Memory B cell (primary cell): ENCODE data around the gene SEPTIN8.

Experiments
- ATAC-seq: fragments of 150-1000 bp; cut with Tn5 transposase; 2 replicates; pipeline ENCODE4 v1.10.0; 2021; ENCODE audit warnings: low read depth, mild to moderate bottlenecking, moderate library complexity
- DNase-seq, 2 donors: peaks; one replicate each; pipeline ENCODE4 v3.0.0; 2022; ENCODE audit warnings: low spot score in 2 of 2
- H3K27ac Mint-ChIP-seq: one replicate; pipeline ENCODE4 v1.8.0; 2022; ENCODE audit warnings: mild to moderate bottlenecking, moderate library complexity, mixed read lengths
- H3K27me3 Mint-ChIP-seq: one replicate; pipeline ENCODE4 v1.8.0; 2022; ENCODE audit warnings: mixed read lengths
- H3K36me3 Mint-ChIP-seq: one replicate; pipeline ENCODE4 v1.8.0; 2022; ENCODE audit warnings: mild to moderate bottlenecking, mixed read lengths
- H3K4me1 Mint-ChIP-seq: one replicate; pipeline ENCODE4 v1.8.0; 2022; ENCODE audit warnings: mixed read lengths
- H3K4me3 Mint-ChIP-seq: one replicate; pipeline ENCODE4 v1.8.0; 2022; ENCODE audit warnings: mild to moderate bottlenecking, moderate library complexity, mixed read lengths
- H3K9me3 Mint-ChIP-seq: one replicate; pipeline ENCODE4 v1.8.0; 2022; ENCODE audit warnings: mixed read lengths

SEPTIN8 gene

DNA sequence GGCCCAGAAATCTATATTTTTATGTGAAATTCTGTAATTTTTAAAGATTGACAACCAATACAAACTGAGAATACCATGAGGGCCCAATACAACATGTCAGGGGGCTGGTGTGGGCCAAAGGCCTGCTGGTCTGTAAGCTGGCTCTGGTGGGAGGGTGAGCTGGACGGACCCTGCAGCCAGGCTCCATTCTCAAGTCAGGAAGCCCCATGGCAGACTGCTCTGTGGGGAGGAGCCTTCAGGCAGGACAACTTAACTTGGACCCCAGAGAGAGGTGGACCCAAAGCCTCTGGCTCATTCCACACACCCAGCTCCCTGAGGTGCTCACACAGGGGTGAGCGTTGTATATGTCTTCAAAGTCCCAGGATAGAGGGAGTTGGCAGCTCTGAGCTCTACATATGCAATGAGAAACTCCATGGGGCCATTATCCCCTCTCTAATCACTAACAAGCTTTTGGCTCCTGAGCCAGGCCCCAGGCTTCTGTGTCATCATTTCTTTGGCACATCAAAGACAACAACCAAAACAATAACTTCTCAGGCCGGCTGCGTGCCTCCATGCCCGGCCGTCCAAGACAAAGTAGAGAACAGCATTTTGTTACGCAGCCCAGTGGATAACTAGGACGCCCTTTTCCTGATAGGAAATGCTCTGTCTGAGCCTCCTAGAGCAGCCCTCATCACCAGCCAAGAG lies 6.4 kb downstream of the SEPTIN8 start:
- H3K9me3 Mint-ChIP-seq: no peaks in the 10 kb centered on the region
- H3K27ac Mint-ChIP-seq: no peak overlapping the region
- ATAC-seq (no peak), DNase-seq (no peak)
- H3K4me3 Mint-ChIP-seq: no peak overlapping the region
- H3K36me3 Mint-ChIP-seq: no peaks in the 10 kb centered on the region
- no peaks in the 10 kb centered on the region for H3K27me3 Mint-ChIP-seq
- no peaks in the 10 kb centered on the region for H3K4me1 Mint-ChIP-seq

DNA sequence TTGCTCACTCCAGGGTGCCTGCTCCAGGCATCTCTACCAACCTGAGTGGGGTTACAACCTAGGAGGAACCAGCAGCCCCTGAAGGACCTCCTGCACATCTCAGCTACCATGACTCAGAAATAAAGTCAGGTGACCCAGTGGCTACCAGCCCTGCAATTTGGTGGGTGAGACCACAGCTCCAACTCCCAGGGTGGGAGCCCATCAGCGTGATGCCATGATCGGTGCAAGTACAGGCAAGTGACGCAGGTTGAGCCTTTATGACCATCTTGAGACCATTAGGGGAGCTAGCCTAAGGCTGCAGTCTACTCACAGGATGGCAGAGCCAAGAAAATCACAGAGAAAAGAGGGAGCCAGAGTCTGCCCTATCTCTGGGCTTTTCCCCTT lies 8.6 kb downstream of the SEPTIN8 start:
- H3K36me3 Mint-ChIP-seq: no peaks in the 10 kb centered on the region
- no peaks in the 10 kb centered on the region for H3K4me1 Mint-ChIP-seq
- no peak for ATAC-seq
- no peak overlapping the region for H3K4me3 Mint-ChIP-seq
- no peak overlapping the region for H3K27ac Mint-ChIP-seq
- no peak for DNase-seq
- no peaks in the 10 kb centered on the region for H3K9me3 Mint-ChIP-seq
- no peaks in the 10 kb centered on the region for H3K27me3 Mint-ChIP-seq

DNA sequence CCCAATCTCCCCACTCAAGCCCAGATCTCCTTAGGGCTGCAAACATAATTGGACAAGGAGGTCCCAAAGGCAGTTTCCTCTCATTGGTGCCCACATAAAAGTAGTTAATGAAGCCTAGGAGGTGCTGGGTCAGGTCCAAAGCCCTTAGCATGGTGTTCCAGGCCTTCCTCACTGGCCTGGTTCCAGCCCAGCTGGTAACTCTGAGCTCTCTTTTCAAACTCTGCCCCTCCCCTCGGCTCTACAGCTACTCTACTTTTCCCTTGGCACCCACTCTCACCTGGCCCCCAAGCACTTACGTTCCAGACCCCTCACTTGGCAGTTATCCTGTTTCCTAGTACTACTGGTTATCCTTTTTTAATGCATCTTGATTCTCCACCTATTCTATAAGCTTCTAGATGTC lies 9.9 kb downstream of the SEPTIN8 start:
- DNase-seq: no peak
- Mint-ChIP-seq H3K27me3 (no peaks in the 10 kb centered on the region), H3K4me1 (no peaks in the 10 kb centered on the region), H3K36me3 (no peaks in the 10 kb centered on the region), H3K9me3 (no peaks in the 10 kb centered on the region), H3K4me3 (no peak overlapping the region), H3K27ac (no peak overlapping the region)
- no peak for ATAC-seq

DNA sequence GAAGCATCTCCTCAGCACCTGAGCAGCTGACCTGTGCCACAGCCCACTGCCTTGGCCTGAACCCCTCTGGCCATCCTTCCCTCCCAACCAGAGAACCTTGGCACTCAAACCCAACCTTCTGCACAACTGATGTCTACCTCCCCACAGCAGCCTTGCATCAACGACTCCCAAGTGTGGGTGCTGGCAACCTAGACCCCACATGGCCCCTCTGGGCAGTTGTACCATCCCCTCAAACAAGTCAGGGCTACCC lies 10.3 kb downstream of the SEPTIN8 start:
- Mint-ChIP-seq H3K36me3 (no peaks in the 10 kb centered on the region), H3K4me3 (no peak overlapping the region), H3K27me3 (no peaks in the 10 kb centered on the region), H3K27ac (no peak overlapping the region), H3K9me3 (no peaks in the 10 kb centered on the region), H3K4me1 (no peaks in the 10 kb centered on the region)
- ATAC-seq (no peak), DNase-seq (no peak)

DNA sequence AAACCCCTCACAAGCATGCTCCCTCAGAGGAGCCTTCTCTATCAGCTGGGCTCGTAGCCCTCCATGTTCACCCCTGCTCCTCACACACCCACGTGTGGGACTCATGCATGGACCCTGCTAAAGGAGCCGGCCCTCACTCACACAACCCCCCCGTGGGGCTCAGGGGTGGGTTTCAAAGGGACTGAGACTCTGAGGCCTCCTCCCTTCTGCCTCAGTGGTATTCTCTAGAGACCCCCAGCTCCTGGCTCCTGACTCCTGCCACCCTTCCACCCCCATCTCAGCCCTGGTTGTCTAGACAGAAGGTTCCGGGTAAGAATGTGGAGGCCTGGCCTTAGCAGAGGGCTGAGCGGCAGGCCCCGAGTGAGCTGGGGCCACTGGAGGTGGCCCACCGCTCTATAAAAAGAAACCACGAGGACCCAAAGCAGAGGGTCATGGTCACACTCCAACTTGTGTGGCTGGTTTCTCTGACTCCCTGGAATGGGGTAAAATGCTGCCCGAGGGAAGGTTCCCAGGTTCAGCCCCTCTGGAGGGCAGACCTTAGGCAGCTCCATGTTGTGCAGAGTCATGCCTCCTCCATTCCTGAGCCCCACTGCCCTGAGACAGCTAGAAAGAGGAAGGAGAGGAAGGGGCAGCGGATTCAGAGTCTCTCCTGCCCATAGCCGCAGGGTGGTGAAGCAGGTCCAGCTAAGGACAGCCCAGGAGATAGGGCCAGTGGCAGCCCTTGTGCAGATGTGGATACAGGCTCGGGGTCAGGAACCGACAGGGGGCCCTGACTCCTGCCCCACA lies 10.8 kb downstream of the SEPTIN8 start:
- H3K36me3 Mint-ChIP-seq: no peaks in the 10 kb centered on the region
- H3K27ac Mint-ChIP-seq: no peak overlapping the region
- H3K4me3 Mint-ChIP-seq: no peak overlapping the region
- H3K9me3 Mint-ChIP-seq: no peaks in the 10 kb centered on the region
- no peaks in the 10 kb centered on the region for H3K4me1 Mint-ChIP-seq
- no peak for DNase-seq
- H3K27me3 Mint-ChIP-seq: no peaks in the 10 kb centered on the region
- ATAC-seq: no peak

DNA sequence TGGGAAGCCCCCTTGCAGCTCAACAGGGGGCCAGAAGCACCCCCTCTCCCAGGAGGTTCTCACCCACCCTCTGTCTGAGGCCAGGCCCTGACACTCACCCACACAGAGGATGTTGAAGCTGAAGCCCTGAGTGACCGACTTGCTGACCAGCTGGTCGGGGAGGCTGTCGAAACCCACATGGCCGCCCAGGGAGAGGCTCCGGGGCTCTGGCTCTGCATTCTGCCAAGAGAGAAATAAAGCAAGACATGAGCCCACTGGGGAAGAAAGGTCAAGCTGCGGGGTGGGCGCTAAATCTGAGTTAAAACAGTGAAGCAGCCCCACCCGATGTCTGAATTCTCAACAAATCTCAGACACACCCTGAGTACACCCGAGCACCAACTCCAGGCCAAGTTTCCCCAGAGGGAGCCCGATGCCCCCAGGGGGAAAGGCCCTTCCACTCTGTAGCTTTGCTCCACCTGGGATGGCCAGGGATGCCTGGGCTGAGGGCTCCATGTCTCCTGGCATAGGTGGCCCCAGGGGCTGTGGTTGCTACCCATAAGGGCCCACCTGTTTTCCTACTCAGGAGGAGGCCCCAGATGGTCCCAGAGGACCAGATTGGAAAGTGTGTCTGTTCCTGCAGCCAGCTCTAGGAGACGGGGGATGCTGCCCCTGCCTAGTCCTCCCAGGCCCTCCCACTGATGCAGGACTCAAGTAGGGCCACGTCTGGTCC lies 11.6 kb downstream of the SEPTIN8 start:
- H3K27me3 Mint-ChIP-seq: no peaks in the 10 kb centered on the region
- no peak for ATAC-seq
- no peaks in the 10 kb centered on the region for H3K9me3 Mint-ChIP-seq
- H3K4me3 Mint-ChIP-seq: no peak overlapping the region
- H3K27ac Mint-ChIP-seq: no peak overlapping the region
- H3K36me3 Mint-ChIP-seq: no peaks in the 10 kb centered on the region
- DNase-seq: no peak
- H3K4me1 Mint-ChIP-seq: no peaks in the 10 kb centered on the region

DNA sequence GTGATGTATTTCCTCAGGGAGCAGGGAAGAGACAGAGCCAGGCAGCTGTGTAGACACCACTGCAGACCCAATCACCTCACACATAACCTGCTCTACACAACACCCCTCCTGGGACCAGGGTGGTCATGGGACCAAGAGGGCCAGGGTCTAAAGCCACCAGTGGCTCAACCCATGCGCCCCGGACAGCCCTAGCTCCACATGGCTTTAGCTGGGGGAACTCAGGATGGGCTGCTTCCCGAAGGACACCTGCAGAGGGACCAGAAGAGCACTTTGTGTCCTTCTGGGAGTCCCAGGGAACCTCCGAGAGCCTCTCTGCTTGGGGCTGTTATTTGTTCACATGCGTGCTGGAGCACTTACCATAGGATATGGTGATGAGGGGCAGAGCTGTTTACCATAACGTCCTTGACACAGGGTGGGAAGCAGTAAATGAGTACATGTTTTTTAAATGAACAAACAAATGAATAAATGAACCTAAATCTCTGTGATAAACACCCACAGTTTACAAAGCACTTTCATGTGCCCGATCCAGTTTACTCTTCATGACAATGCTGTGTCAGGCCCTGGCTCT lies 12.3 kb downstream of the SEPTIN8 start:
- Mint-ChIP-seq H3K9me3 (no peaks in the 10 kb centered on the region), H3K27me3 (no peaks in the 10 kb centered on the region), H3K27ac (no peak overlapping the region), H3K4me1 (no peaks in the 10 kb centered on the region), H3K4me3 (no peak overlapping the region), H3K36me3 (no peaks in the 10 kb centered on the region)
- DNase-seq (no peak), ATAC-seq (no peak)

DNA sequence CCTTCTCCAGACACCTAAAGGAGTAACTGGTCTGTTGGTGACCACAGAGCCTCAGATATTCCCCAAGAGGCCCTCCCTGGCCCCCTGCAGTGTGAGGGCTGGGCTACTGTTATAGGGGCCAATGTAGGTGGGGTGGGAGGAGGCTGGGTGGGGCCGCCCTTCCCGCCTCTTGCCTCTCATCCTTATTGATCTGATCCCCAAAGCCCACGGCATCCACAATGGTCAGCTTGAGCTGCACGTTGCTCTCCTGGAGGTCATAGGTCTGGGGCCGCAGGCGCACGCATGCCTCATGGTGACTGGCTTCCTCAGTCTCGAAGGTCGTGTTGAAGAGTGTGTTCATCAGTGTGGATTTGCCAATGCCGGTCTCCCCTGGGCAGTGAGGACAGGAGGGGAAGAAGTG lies 13.0 kb downstream of the SEPTIN8 start:
- no peaks in the 10 kb centered on the region for H3K9me3 Mint-ChIP-seq
- no peaks in the 10 kb centered on the region for H3K27me3 Mint-ChIP-seq
- no peaks in the 10 kb centered on the region for H3K4me1 Mint-ChIP-seq
- H3K36me3 Mint-ChIP-seq: no peaks in the 10 kb centered on the region
- no peak overlapping the region for H3K27ac Mint-ChIP-seq
- no peak for ATAC-seq
- no peak for DNase-seq
- H3K4me3 Mint-ChIP-seq: no peak overlapping the region

DNA sequence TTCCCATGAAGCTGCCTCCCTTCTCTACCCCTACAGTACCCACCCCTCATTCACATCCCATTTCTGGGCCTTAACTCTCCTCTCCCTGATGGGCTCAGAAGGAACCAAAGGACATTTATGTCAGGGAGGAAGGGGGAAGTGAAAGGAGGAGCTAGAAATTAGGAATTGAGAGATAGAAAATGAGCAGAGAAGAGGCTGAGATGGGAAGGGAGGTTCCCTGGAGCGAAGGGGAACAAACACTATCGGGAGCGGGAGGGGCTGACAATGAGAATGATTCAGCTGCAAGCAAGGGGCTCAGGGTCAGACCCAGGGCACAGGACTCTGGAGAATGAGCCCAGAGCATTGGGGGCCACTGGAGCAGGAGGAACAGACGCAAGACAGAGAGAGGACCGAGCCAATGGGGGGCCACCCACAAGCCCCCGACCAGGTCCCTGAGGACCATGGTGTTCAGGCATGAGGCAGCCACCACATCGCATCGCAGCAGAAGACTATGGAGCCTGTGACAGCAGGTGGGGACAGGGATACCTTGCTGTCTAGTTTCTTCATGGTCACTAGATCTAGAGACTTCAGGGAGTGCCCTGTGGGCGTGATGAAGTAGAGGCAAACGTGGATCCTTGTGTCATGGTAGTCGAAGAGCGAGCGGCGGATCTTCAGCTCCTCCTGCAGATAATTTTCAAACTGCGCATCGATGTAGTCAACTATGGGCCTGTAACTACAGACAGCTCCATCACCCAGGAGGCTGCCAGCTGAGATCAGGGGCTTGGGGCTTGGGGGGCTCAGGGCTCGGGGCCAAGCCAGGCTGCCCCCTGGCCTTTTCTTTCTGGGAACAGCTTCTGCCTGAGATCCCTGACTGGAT lies 13.6 kb downstream of the SEPTIN8 start:
- ATAC-seq (no peak), DNase-seq (no peak)
- no peaks in the 10 kb centered on the region for H3K36me3 Mint-ChIP-seq
- H3K9me3 Mint-ChIP-seq: no peaks in the 10 kb centered on the region
- no peak overlapping the region for H3K27ac Mint-ChIP-seq
- no peak overlapping the region for H3K4me3 Mint-ChIP-seq
- no peaks in the 10 kb centered on the region for H3K4me1 Mint-ChIP-seq
- no peaks in the 10 kb centered on the region for H3K27me3 Mint-ChIP-seq

DNA sequence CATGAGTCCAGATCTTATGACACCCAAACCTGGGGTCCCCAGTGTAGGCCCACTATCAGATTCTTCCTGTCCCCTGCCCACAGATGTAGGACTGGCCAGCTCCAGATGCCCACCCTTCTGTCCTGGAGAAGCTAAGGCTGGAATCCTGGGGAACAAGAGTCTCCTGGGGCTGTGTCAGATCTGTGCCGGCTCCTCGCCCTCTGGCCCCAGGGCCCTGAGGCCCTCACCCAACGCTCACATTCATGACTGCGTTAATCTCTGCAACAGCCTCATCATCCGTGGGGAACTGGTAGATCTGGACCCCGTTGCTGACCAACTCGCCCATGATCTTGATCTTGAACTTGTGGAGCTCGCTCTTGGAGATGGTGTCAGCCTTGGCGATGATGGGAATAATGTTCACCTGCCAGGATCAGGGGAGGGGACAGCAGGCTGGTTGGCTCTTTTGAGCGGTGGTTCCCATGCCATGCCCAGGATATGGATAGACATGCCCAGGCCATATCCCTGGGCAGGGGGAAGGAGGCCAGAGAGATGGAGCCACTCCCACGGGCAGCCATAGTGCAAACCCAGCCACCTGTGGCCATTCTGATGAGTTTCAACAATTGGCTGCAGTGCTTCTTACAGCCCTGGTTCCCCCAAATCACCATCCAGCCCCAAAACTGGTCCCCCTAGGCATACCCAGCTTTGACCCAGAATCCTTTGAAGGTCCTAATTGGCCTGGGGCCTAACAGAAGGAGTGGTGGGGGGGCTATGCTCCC lies 14.6 kb downstream of the SEPTIN8 start:
- no peaks in the 10 kb centered on the region for H3K27me3 Mint-ChIP-seq
- no peaks in the 10 kb centered on the region for H3K4me1 Mint-ChIP-seq
- H3K4me3 Mint-ChIP-seq: no peak overlapping the region
- no peaks in the 10 kb centered on the region for H3K9me3 Mint-ChIP-seq
- DNase-seq: no peak
- H3K27ac Mint-ChIP-seq: no peak overlapping the region
- ATAC-seq: no peak
- no peaks in the 10 kb centered on the region for H3K36me3 Mint-ChIP-seq

DNA sequence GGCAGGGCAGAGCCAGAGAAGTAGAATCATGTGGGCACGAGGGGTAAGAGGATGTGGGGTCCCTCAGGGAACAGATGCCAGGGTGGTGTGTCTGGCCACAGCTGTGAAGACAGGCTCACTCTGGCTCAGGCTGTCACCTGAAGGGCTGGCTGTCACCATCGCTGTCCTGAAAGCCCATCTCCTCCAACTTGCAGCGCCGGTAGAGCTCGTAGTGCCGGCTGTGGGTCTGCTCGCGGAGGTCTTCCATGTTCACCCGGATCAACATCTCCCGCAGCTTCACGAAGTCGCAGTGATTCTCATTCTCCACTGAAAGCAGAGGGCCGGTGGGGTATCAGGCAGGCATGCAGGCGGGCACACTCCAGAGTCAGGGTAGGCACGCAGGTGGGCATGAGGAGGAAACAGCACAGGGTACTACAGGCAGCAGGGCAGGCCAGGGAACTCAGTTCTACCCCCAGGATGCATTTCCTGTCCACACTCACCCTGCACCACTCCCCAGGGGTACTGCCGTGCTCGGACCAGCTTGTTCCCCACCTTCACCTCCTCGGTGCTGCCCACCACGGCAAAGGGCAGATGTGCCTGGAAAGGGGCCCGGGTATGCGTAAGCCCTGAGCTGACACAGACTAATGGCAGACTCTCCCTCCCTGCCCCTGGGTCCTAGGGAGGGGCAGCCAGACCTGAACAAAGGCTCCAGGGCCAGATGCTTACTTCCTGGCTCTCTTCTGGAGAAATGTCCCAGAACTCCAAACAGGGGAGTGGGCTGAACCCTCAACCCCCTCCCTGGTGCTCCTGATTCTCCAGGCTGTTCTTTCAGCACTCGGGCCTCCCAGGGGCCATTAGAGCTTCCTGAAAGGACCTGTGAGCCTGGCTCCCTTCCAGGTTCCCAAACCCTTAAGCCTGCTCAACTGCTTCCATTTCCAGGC lies 15.5 kb downstream of the SEPTIN8 start:
- H3K4me3 Mint-ChIP-seq: no peak overlapping the region
- DNase-seq: no peak
- no peaks in the 10 kb centered on the region for H3K9me3 Mint-ChIP-seq
- no peaks in the 10 kb centered on the region for H3K4me1 Mint-ChIP-seq
- H3K36me3 Mint-ChIP-seq: no peaks in the 10 kb centered on the region
- no peak for ATAC-seq
- no peaks in the 10 kb centered on the region for H3K27me3 Mint-ChIP-seq
- H3K27ac Mint-ChIP-seq: no peak overlapping the region

DNA sequence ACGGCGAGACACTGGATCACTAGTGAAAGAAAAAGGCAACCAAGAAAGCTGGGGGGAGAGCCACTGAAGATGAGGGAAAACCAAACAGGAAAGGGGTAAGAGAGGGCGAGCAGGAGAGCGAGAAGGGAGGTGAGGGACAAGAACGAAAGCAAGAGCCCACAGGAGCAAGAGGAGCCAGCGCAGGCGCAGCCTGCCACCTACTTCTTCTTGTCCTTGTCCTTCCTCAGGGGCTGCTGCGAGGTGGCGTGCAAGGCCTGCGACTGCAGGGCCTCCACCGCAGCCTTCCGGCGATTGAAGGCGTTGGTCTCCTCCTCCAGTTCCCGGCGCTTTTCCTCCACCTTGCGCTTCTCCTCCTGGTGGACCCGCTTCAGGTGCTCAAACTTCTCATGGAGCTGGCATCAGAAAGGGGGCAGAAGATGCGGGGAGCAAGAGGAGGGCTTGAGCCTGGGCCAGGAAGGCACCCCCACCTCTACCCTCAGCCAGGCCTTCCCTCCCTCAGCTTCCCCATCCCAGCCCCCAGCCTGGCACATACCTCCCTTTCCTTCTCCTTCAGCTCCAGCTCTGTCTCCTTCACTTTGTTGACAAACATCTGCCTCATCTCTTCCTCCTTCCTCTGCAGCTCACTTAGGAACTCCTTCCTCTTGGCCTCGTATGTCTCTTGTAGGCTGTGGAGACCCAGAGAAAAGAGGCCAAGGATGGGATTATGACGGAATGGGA lies 16.3 kb downstream of the SEPTIN8 start:
- no peak for DNase-seq
- no peak for ATAC-seq
- no peaks in the 10 kb centered on the region for H3K4me1 Mint-ChIP-seq
- H3K27ac Mint-ChIP-seq: no peak overlapping the region
- no peaks in the 10 kb centered on the region for H3K27me3 Mint-ChIP-seq
- H3K36me3 Mint-ChIP-seq: no peaks in the 10 kb centered on the region
- H3K9me3 Mint-ChIP-seq: no peaks in the 10 kb centered on the region
- H3K4me3 Mint-ChIP-seq: no peak overlapping the region
